Stimulated activated CD4-positive, alpha-beta T cell treated with anti-CD3 and anti-CD28 coated beads, Interleukin-1b, Interleukin-23, amount 100 ng/mL, for 4 hours (primary cell): ENCODE results near the gene DNM3.

Experiments
- DNase-seq, 2 donors: peaks; one replicate each; pipeline ENCODE4 v3.0.0-alpha.2; 2020; ENCODE audit warnings: low read depth in 2 of 2

Gene DNM3

DNA sequence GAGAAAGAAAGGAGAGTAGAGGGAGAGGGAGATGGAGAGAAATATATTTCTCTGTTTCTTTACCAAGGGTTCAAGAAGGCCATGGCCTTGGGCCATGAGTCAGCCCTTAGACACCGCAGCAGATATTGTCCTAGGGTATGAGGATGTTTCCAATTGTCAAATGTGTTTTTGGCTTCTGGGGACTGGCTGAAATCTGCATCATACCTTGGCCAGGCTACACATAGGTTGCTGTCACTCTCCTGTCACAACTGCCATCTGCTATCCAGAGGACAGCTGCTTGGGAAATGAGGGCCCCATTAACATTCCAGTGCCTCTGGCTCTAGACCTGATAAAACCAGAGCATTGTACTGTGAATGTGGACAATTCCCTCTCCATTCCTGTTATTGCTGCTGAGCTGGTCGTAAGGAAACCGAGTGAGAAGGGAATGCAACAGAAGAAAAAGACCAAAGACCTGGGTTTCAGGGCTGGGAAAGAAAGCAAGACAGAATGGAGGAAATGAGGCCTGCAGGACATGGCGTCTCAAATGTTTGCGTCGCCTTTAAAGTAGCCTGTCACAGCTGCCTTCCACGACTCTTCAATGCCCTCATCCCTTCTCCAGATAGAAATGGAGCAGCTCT, 611.3 kb downstream of the DNM3 start:
- DNase-seq: no peak

DNA sequence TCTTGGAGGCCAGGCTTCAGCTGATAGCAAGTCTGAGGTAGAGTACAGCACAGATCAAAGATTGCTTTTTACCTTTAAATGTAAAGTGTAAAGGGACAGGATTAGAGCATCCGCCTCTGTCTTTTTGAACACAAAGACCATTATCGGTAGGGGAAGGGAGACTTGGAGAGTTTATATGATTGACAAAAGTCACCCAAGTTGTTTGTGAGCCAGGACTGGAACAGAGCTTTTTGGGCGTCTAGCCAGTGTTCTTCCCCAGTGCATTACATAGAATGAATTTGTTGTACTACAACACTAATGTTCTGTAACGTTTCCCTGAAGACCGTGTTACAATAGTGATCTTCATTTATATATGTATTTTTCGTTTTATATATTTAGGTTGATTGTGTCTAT, 611.9 kb downstream of the DNM3 start:
- no peak for DNase-seq

GRCh38 chr1:172453607-172454006, 612.3 kb downstream of the DNM3 start:
- no peak for DNase-seq

GRCh38 chr1:172455451-172455850, 614.2 kb downstream of the DNM3 start:
- DNase-seq: no peak

DNA sequence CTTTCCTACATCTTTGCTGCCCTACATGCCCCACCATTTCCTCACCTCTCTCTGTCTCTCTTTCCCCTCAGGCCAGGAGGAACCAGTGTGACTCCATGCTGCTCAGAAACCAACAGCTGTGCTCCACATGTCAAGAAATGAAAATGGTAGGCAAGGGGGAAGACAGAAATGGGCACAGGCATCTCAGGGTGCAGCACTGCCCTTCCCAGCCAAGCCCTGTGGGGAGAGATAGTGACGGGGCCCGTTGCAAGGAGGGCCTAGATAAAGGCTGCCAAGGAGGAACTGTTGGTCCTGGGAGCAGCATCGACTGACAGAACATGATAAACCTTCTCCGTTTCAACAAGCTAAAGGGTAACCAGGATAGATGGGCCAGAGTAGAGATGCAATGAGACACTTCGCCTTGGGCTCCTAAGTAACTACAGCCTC, 615.1 kb downstream of the DNM3 start:
- no peak for DNase-seq

DNA sequence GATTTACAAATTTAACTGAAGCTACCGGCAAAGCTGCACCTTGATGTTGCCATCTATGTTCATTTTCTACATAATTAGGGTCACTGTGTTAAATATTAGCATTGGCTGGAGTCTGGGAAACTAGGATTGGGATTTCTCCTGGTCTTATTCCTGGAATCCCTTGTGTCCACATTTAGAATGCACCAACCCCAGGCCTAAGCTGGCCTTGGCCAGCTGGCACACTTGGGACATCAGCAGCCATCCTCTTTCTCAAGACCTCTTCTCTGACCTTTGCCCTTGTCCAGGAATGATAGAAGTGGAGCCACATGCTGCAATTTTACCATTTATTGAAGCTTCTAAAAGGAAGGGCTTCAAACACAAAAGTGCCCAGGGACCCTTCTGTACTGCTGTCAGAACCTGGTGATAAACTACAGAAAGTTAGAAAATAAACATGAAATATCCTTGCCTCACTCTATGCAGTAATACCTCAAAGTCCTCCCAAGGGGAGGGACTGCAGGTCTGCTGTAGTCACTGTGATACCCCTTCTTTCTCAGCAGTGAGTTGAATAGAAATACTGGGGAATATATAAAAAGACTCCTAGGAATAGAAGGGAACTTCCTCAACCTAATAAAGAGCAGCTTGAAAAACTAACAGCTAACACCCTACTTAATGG, 616.3 kb downstream of the DNM3 start:
- DNase-seq: no peak

DNA sequence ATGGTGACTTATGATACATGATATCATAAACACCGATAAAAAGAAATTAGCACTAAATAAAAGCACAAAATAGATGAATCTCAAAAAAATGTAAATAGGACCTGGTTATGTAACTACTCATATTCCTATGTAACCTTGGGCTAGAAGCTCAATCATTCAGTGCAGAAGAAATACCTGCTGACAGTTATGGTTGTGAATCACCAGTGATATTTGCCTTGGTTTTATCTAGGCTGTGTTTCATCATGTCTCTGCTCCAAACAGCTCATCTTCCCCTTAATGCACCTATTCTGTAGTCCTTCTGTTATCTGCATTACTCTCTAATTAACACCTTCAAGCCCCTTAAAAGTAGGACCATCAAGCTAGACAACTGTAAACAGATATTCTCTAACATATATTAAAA, 618.9 kb downstream of the DNM3 start:
- no peak for DNase-seq

GRCh38 chr1:172460887-172461315, 619.6 kb downstream of the DNM3 start:
- no peak for DNase-seq
